IPS DF 6.9 (cell line): Measurements from ENCODE around the gene NFIB.

Experiments used
- DNase-seq: peaks from one replicate; pipeline ENCODE4 v3.0.0-alpha.2; 2013; ENCODE audit warnings: low read depth, low spot score
- H3K27ac ChIP-seq: one replicate; pipeline ENCODE4 v1.5.1; 2013; ENCODE audit warnings: low read length, control low read depth
- H3K27me3 ChIP-seq: 2 replicates; pipeline ENCODE4 v1.6.1; 2013; ENCODE audit warnings: mild to moderate bottlenecking, low read length; ENCODE audit not compliant: control insufficient read depth, insufficient read depth
- H3K36me3 ChIP-seq: 2 replicates; pipeline ENCODE4 v1.6.1; 2013; ENCODE audit warnings: low read length; ENCODE audit not compliant: control insufficient read depth, insufficient read depth
- H3K4me1 ChIP-seq: 2 replicates; pipeline ENCODE4 v1.6.1; 2013; ENCODE audit warnings: low read length; ENCODE audit not compliant: control insufficient read depth, insufficient read depth
- H3K4me3 ChIP-seq: 2 replicates; pipeline ENCODE4 v1.5.1; 2013; ENCODE audit warnings: mild to moderate bottlenecking, low read length
- H3K9me3 ChIP-seq: 2 replicates; pipeline ENCODE4 v1.6.1; 2013; ENCODE audit warnings: low read length, inconsistent platforms; ENCODE audit not compliant: control insufficient read depth, insufficient read depth
- WGBS: extraction: QIAGEN DNeasy Blood & Tissue Kit; methylation state at CpG from one replicate; pipeline ENCODE4 v1.1.7; 2013; ENCODE audit warnings: mixed read lengths, missing lambda C conversion rate; ENCODE audit not compliant: insufficient read length, insufficient coverage; 5-methylcytosine and 5-hydroxymethylcytosine counted together

NFIB gene

GRCh38 chr9:14170973-14171596, 142.9 kb downstream of the NFIB start:
- Histone ChIP-seq H3K27ac (no peak overlapping the region), H3K27me3 (no peaks in the 10 kb centered on the region), H3K4me1 (no peaks in the 10 kb centered on the region), H3K36me3 (no peaks in the 10 kb centered on the region), H3K4me3 (no peak overlapping the region), H3K9me3 (no peaks in the 10 kb centered on the region)
- WGBS: no CpG with 5 or more reads among the region's 5 CpGs
- no peak for DNase-seq

DNA sequence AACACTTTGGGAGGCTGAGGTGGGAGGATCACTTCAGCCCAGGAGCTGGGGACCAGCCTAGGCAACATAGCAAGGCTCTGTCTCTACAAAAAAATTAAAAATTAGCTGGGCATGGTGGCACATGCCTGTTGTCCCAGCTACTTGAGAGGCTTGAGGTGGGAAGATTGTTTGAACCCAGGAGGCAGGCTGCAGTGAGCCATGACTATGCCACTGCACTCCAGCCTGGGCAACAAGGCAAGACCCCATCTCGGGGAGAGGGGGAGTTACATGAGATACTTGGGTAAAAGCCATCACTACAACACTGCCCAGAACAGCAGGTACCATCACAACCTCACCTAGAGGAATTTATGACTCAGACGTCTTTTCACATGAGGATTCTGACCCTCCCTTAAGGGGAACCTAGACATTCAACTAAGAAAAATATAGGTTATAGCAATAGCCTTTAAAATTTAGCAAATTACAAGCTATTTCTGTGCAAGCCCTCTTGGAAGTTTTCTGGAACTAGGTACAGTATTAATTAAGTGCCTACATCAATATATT, 143.5 kb downstream of the NFIB start:
- no peak overlapping the region for H3K4me3 ChIP-seq
- H3K27me3 ChIP-seq: no peaks in the 10 kb centered on the region
- no peaks in the 10 kb centered on the region for H3K4me1 ChIP-seq
- DNase-seq: no peak
- H3K36me3 ChIP-seq: no peaks in the 10 kb centered on the region
- no peak overlapping the region for H3K27ac ChIP-seq
- H3K9me3 ChIP-seq: no peaks in the 10 kb centered on the region
- WGBS: no CpG with 5 or more reads among the region's 2 CpGs

- no peak overlapping the region for H3K27ac ChIP-seq
- WGBS: no CpG with 5 or more reads among the region's 5 CpGs
- H3K36me3 ChIP-seq: no peaks in the 10 kb centered on the region
- H3K4me1 ChIP-seq: no peaks in the 10 kb centered on the region
- no peak overlapping the region for H3K4me3 ChIP-seq
- no peak for DNase-seq
- no peaks in the 10 kb centered on the region for H3K27me3 ChIP-seq
- no peaks in the 10 kb centered on the region for H3K9me3 ChIP-seq
Measured at GRCh38 chr9:14168381-14168780, 145.6 kb downstream of the NFIB start.

DNA sequence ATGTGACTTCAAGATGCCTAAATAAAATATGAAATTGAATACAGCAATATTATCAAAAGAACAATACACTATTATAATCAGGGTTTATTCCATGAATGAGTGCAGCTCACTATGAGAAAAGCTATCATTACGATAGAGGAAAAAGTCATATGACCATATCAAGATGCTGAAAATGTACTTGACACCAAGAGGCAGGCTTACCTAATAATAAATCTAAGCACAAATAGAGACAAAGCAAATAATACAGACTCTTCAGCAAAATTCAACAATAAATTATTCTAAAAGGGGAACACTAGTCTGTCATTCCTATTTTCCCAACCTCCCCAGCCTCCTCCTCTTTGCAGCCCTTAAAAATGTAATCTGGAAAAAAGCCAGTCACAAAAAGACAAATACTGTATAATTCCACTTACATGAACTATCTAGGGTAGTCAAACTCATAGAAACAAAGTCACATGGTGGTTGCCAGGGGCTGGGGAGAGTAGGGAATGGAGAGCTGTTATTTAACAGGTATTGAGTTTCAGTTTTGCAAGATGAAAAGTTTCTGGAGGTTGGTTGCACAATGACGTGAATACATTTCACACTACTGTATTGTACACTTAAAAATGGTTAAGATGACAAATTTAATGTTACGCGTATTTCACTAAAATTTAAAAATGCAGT, 148.4 kb downstream of the NFIB start:
- Histone ChIP-seq H3K9me3 (no peaks in the 10 kb centered on the region), H3K36me3 (no peaks in the 10 kb centered on the region), H3K4me3 (no peak overlapping the region), H3K4me1 (no peaks in the 10 kb centered on the region), H3K27ac (no peak overlapping the region), H3K27me3 (no peaks in the 10 kb centered on the region)
- no peak for DNase-seq
- no CpG with 5 or more reads among the region's 4 CpGs for WGBS

- Histone ChIP-seq H3K9me3 (no peaks in the 10 kb centered on the region), H3K4me1 (no peaks in the 10 kb centered on the region), H3K27me3 (no peaks in the 10 kb centered on the region), H3K36me3 (no peaks in the 10 kb centered on the region), H3K27ac (no peak overlapping the region), H3K4me3 (no peak overlapping the region)
- no peak for DNase-seq
- WGBS: no CpG with 5 or more reads among the region's 1 CpG
Measured at GRCh38 chr9:14164908-14165307, 149.0 kb downstream of the NFIB start.

- no peak overlapping the region for H3K4me3 ChIP-seq
- H3K36me3 ChIP-seq: no peaks in the 10 kb centered on the region
- H3K27ac ChIP-seq: no peak overlapping the region
- no peaks in the 10 kb centered on the region for H3K4me1 ChIP-seq
- no CpG with 5 or more reads among the region's 4 CpGs for WGBS
- H3K9me3 ChIP-seq: no peaks in the 10 kb centered on the region
- no peak for DNase-seq
- H3K27me3 ChIP-seq: no peaks in the 10 kb centered on the region
Measured at GRCh38 chr9:14159440-14160216, 154.3 kb downstream of the NFIB start.

DNA sequence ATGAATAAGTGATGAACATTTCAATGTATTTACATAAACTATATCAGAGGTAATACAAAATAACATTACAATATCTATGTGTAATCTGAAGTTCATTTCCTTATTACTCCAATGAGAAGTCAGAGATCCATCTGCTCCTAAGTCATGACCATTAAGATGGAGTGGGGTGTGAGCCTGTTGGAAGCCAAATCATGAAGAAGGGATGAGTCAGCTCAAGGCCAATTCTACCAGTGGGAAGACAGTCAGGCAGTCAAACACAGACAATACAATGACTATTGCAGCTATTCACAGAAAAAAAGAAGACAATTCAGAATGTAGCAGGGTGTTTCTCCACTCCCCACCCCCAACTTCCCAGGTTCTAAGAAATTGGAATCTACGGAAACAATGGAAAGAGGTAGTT, 155.0 kb downstream of the NFIB start:
- H3K9me3 ChIP-seq: no peaks in the 10 kb centered on the region

GRCh38 chr9:14158136-14158813, 155.7 kb downstream of the NFIB start:
- Histone ChIP-seq H3K4me3 (no peak overlapping the region), H3K9me3 (no peaks in the 10 kb centered on the region), H3K4me1 (no peaks in the 10 kb centered on the region), H3K36me3 (no peaks in the 10 kb centered on the region), H3K27me3 (no peaks in the 10 kb centered on the region), H3K27ac (no peak overlapping the region)
- no peak for DNase-seq
- WGBS: no CpG with 5 or more reads among the region's 2 CpGs

More for the DNA sequence above, 155.0 kb downstream of the NFIB start:
- Histone ChIP-seq H3K4me1 (no peaks in the 10 kb centered on the region), H3K36me3 (no peaks in the 10 kb centered on the region), H3K27ac (no peak overlapping the region), H3K4me3 (no peak overlapping the region), H3K27me3 (no peaks in the 10 kb centered on the region)
- DNase-seq: no peak
- no CpG with 5 or more reads among the region's 1 CpG for WGBS

GRCh38 chr9:14157191-14157590, 156.8 kb downstream of the NFIB start:
- Histone ChIP-seq H3K4me3 (no peak overlapping the region), H3K9me3 (no peaks in the 10 kb centered on the region), H3K4me1 (no peaks in the 10 kb centered on the region), H3K27ac (no peak overlapping the region), H3K27me3 (no peaks in the 10 kb centered on the region), H3K36me3 (no peaks in the 10 kb centered on the region)
- DNase-seq: no peak
- WGBS: no CpG with 5 or more reads among the region's 4 CpGs

GRCh38 chr9:14156046-14156445, 157.9 kb downstream of the NFIB start:
- Histone ChIP-seq H3K9me3 (no peaks in the 10 kb centered on the region), H3K4me3 (no peak overlapping the region), H3K27ac (no peak overlapping the region), H3K4me1 (no peaks in the 10 kb centered on the region), H3K27me3 (no peaks in the 10 kb centered on the region), H3K36me3 (no peaks in the 10 kb centered on the region)
- WGBS: no CpG with 5 or more reads among the region's 6 CpGs
- no peak for DNase-seq
